OCI-LY1 (cell line): ENCODE results near the gene MPP3.
A peak's percentile ranks its signal among the peaks of the same experiment; 100 is the strongest.

Source experiments
- H2AFZ ChIP-seq: fragments of 200-600 bp; sonication (generic), shearing (Covaris generic); 2 replicates; pipeline ENCODE4 v1.6.0; 2014; ENCODE audit warnings: antibody characterized with exemption, mild to moderate bottlenecking, low read length
- H3F3A ChIP-seq: fragments of 200-600 bp; sonication (generic), shearing (Covaris generic); 2 replicates; pipeline ENCODE4 v1.6.0; 2014; ENCODE audit warnings: mild to moderate bottlenecking, antibody characterized with exemption, low read length, moderate library complexity; ENCODE audit not compliant: insufficient read depth
- H3K27ac ChIP-seq: fragments of 200-600 bp; sonication (generic); 2 replicates; pipeline ENCODE4 v1.5.1; 2014; ENCODE audit warnings: low read length, mixed run types, mild to moderate bottlenecking, low read depth; ENCODE audit not compliant: poor library complexity, severe bottlenecking
- H3K27me3 ChIP-seq: fragments of 200-600 bp; sonication (generic); 2 replicates; pipeline ENCODE4 v1.6.0; 2014; ENCODE audit warnings: antibody characterized with exemption, mild to moderate bottlenecking, low read length, moderate library complexity; ENCODE audit not compliant: insufficient read depth
- H3K36me3 ChIP-seq: fragments of 200-600 bp; sonication (generic); 2 replicates; pipeline ENCODE4 v1.6.1; 2014; ENCODE audit warnings: mild to moderate bottlenecking, antibody characterized with exemption, low read length, moderate library complexity, mixed read lengths; ENCODE audit not compliant: insufficient read depth
- H3K4me1 ChIP-seq: fragments of 200-600 bp; sonication (generic); 2 replicates; pipeline ENCODE4 v1.5.1; 2014; ENCODE audit warnings: mild to moderate bottlenecking, low read length, moderate library complexity; ENCODE audit not compliant: insufficient read depth, severe bottlenecking
- H3K4me2 ChIP-seq: fragments of 200-600 bp; sonication (generic), shearing (Covaris generic); 2 replicates; pipeline ENCODE4 v1.6.1; 2014; ENCODE audit warnings: low read length
- H3K4me3 ChIP-seq: fragments of 200-600 bp; sonication (generic); 2 replicates; pipeline ENCODE4 v1.5.1; 2014; ENCODE audit warnings: low read length, low read depth, mild to moderate bottlenecking, mixed read lengths; ENCODE audit not compliant: poor library complexity, severe bottlenecking
- H3K79me2 ChIP-seq: fragments of 200-600 bp; shearing (Covaris generic); 2 replicates; pipeline ENCODE4 v1.6.1; 2016; ENCODE audit warnings: mixed run types, low read length, mixed read lengths; ENCODE audit not compliant: insufficient read depth
- H3K9ac ChIP-seq: fragments of 200-600 bp; sonication (generic), shearing (Covaris generic); 2 replicates; pipeline ENCODE4 v1.6.1; 2014; ENCODE audit warnings: mild to moderate bottlenecking, low read length, mixed read lengths
- H3K9me2 ChIP-seq: fragments of 200-600 bp; sonication (generic), shearing (Covaris generic); 2 replicates; pipeline ENCODE4 v1.6.1; 2014; ENCODE audit warnings: low read depth, mild to moderate bottlenecking, low read length, mixed read lengths
- H3K9me3 ChIP-seq: fragments of 200-600 bp; shearing (Covaris generic); 2 replicates; pipeline ENCODE4 v1.6.1; 2014; ENCODE audit warnings: low read length, mixed read lengths
- H4K20me1 ChIP-seq: fragments of 200-600 bp; sonication (generic), shearing (Covaris generic); 2 replicates; pipeline ENCODE4 v1.6.0; 2016; ENCODE audit warnings: mild to moderate bottlenecking, low read length; ENCODE audit not compliant: insufficient read depth
- EZH2 ChIP-seq: fragments of 200-600 bp; sonication (generic), shearing (Covaris generic); IDR thresholded peaks from 2 replicates; pipeline ENCODE4 v1.8.0; 2017; ENCODE audit warnings: borderline replicate concordance, mixed run types, mild to moderate bottlenecking, antibody characterized with exemption, low read length, moderate library complexity, mixed read lengths
- TF ChIP-seq, protein P1 (sequence below): fragments of 200-600 bp; sonication (generic), shearing (Covaris generic); IDR thresholded peaks from 2 replicates; pipeline ENCODE4 v1.5.1; 2017; ENCODE audit warnings: mild to moderate bottlenecking, antibody characterized with exemption, low read length, moderate library complexity, mixed read lengths

Gene MPP3

GRCh38 chr17:43784068-43784467 lies 48.9 kb downstream of the MPP3 start:
- Histone ChIP-seq H4K20me1 (no peaks in the 10 kb centered on the region), H3K27ac (no peak overlapping the region), H3K4me1 (peaks cover 4% of the 10 kb centered on the region), H3K4me3 (no peak overlapping the region), H2AFZ (no peak overlapping the region), H3F3A (no peaks in the 10 kb centered on the region), H3K9me2 (no peaks in the 10 kb centered on the region), H3K27me3 (peaks cover 8% of the 10 kb centered on the region), H3K36me3 (no peaks in the 10 kb centered on the region), H3K79me2 (no peaks in the 10 kb centered on the region), H3K9me3 (no peaks in the 10 kb centered on the region), H3K9ac (no peak overlapping the region), H3K4me2 (no peak overlapping the region)
- TF ChIP-seq EZH2 = no peak
- TF ChIP-seq, protein P1, sequence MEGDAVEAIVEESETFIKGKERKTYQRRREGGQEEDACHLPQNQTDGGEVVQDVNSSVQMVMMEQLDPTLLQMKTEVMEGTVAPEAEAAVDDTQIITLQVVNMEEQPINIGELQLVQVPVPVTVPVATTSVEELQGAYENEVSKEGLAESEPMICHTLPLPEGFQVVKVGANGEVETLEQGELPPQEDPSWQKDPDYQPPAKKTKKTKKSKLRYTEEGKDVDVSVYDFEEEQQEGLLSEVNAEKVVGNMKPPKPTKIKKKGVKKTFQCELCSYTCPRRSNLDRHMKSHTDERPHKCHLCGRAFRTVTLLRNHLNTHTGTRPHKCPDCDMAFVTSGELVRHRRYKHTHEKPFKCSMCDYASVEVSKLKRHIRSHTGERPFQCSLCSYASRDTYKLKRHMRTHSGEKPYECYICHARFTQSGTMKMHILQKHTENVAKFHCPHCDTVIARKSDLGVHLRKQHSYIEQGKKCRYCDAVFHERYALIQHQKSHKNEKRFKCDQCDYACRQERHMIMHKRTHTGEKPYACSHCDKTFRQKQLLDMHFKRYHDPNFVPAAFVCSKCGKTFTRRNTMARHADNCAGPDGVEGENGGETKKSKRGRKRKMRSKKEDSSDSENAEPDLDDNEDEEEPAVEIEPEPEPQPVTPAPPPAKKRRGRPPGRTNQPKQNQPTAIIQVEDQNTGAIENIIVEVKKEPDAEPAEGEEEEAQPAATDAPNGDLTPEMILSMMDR = no peak

DNA sequence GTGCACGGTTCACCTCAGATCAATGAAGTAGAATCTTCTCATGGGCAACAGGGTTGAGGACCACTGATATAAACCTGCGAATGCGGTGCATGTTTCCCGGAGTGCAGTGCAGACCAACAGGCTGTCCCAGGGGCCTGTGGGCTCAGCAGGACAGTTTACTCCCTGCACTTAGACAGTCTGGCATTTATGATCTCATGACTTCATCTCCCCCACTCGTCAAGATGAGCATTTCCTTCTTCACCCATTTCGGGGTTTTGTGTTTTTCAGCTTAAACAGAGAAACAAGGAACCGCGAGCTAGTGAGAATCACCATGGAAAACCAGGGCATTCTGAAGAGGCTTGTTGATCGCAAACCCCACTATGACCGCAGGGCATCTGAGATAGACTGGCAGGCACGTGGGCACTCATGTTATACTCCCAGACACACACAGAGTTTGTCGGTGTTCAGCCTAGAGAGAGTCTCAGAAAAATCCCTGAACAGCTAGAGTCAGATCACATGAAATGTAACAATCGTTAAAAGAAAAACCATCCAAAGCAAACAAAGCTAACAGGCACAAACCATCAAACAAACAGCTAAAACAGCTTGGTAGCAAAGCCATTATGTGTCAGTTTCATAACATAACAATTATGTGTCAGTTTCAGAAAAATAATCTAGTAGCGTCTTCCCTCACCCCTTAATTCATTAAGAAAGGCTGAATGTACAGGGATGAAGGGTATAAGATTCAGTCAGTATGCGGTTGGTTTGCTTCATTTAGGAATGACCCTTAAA lies 49.8 kb downstream of the MPP3 start:
- H3K27ac ChIP-seq = no peak overlapping the region
- no peaks in the 10 kb centered on the region for H4K20me1 ChIP-seq
- H3K79me2 ChIP-seq = no peaks in the 10 kb centered on the region
- no peaks in the 10 kb centered on the region for H3F3A ChIP-seq
- no peak overlapping the region for H3K4me3 ChIP-seq
- H3K4me1 ChIP-seq = peaks cover 8% of the 10 kb centered on the region
- no peak overlapping the region for H3K9ac ChIP-seq
- no peak overlapping the region for H3K4me2 ChIP-seq
- no peaks in the 10 kb centered on the region for H3K36me3 ChIP-seq
- H2AFZ ChIP-seq = no peak overlapping the region
- no peaks in the 10 kb centered on the region for H3K9me3 ChIP-seq
- no peaks in the 10 kb centered on the region for H3K9me2 ChIP-seq
- H3K27me3 ChIP-seq = peaks cover 8% of the 10 kb centered on the region
- TF ChIP-seq EZH2 = no peak
- TF ChIP-seq, protein P1 = no peak

DNA sequence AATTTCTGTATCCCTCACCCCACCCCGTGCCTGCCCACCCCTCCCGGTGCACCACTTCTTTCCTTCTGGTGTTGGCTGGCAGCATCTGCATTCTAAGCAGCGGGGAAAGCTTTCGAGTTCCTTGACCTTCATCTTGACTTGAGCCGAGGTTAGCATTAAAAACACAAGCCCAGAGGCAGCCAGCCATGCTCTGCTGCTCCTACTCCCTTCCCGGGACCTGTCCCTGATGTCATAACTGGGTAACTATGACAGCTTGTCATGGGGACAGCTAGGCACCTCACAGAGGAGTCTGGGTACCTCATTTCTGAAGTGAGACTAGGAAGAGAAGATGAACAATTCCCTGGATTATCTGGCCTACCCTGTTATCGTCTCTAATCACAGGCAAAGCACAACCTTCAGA lies 52.8 kb downstream of the MPP3 start, which contains the start of gene CFAP97D1:
Gene CFAP97D1 (plus strand): TSS at position 301 of the 400 bp plus-strand sequence. CDS start 28 bp downstream, at position 329.
- H4K20me1 ChIP-seq = no peaks in the 10 kb centered on the region
- TF ChIP-seq, protein P1 = no peak
- no peak for TF ChIP-seq EZH2
- H3K4me2 ChIP-seq = peak within 1 kb of the TSS; percentile 70
- peaks cover 8% of the 10 kb centered on the region; the same call in 1 of the 2 replicates for H3K27me3 ChIP-seq
- H3K4me3 ChIP-seq = peak within 1 kb of the TSS; percentile 94
- H3F3A ChIP-seq = no peaks in the 10 kb centered on the region
- H3K36me3 ChIP-seq = no peaks in the 10 kb centered on the region
- peak within 1 kb of the TSS; percentile 28 for H3K9ac ChIP-seq
- no peak within 1 kb of the TSS for H2AFZ ChIP-seq
- no peak within 1 kb of the TSS for H3K27ac ChIP-seq
- peaks cover 10% of the 10 kb centered on the region for H3K4me1 ChIP-seq
- H3K79me2 ChIP-seq = no peaks in the 10 kb centered on the region
- no peaks in the 10 kb centered on the region for H3K9me3 ChIP-seq
- no peaks in the 10 kb centered on the region for H3K9me2 ChIP-seq
